Measurements from ENCODE around the gene SHISA8.

Gene SHISA8

GRCh38 chr22:41913842-41914534 lies 886 bp downstream of the SHISA8 start:
- no peak for DNase-seq (ENCODE audit: low read depth)

- no peak for DNase-seq (ENCODE audit: low read depth)
These were observed 1.7 kb downstream of the SHISA8 start for GRCh38 chr22:41913040-41913719.

DNA sequence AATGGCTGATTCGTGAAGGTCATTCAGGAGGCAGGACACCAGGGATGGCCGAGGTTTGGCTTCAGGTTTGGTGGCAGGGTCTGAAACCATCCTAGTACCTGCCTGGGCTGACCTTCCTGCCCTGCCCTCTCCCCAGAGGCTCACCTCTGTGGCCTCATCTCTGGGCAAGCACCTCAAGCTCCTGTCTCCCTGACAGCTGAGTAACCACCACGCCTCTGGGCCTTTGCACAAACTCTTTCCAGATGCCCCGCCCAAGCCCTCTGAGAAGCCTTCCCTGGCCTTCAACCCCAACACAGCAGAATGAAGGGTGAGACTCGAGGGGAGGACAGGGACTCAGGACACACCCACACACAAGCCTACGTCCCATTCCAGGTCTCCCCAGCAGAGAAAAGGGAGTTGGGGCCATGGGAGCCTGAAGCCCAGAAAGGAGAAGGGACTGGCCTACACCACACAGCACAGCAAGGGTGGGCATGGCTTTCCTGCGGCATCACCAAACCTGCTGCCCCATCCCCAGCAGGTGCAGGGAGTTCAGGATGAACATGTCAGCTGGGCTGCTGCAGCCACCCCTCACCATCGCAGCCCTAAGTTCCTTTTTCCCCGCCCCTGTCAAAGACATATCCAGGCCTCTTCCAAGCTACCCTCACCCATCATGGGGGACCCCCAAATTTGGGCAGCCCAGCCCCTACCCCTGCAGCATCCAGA lies 2.4 kb downstream of the SHISA8 start:
- DNase-seq (ENCODE audit: low read depth) = no peak

DNA sequence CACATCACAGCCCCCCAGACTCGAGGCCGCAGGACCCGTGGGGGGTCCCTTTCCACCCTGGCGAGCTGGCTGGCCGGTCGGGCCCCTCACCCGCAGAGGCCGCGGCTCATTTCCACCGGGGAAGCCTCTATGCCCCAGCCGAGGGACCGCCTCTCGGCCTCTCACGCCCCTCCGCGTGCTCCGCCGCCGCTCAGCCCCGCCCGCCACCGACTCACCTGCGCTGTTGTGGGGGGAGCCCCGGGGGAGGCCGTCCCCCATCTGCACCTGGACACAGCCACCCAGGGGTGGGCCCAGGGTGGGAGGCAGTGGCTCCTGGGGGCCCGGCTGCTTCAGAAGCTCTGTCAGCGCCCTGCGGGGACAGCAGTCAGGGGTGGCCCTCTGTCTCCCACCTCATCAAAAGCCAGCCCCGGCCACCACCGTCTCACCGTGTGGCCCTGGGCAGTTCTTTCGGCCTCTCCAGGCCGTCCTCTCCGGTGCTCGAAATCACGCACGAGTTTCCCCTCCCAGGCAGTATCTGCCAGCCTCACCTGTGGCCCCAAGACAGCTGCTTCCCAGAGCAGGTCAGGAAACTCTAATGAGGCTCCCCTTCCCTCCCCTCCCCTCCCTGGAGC lies 3.8 kb downstream of the SHISA8 start:
- no peak for DNase-seq (ENCODE audit: low read depth)

- no peak for DNase-seq (ENCODE audit: low read depth)
These were observed 4.5 kb downstream of the SHISA8 start for GRCh38 chr22:41910050-41911000.

DNA sequence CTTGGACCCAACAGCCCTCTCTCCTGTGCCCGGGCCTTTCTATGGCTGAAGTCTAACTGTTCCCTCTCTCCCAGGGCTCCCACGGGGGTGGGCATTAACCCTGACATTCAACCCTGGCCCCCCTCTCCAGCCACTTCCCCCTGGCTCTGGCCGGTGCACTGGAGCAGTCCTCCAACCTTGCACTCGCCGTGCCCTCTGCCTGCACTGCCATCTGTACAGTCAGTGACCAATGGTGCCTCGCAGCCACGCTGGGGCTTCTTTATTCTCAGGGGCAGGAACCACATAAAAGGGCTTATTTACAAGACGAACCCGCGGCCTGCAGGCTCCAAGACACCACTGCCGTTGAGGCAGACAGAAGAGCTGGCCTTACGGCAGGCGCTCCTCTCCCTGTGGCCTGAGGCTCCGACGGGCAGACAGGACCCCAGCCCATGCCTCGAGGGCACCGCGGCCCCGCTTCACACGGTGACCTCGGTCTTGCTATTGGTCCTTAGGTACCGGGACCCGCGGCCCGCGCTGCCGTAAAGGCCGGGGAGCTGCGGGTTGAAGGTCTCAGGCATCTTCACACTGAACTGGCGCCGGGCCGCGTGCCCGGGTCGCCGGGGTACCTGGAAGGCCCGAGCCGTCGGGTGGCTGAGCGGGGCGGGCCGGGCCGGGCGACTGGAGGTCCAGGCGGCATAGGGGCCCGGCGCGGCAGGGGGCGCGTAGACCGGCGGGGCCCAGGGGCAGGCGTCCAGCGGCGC lies 5.4 kb downstream of the SHISA8 start:
- no peak for DNase-seq (ENCODE audit: low read depth)

DNA sequence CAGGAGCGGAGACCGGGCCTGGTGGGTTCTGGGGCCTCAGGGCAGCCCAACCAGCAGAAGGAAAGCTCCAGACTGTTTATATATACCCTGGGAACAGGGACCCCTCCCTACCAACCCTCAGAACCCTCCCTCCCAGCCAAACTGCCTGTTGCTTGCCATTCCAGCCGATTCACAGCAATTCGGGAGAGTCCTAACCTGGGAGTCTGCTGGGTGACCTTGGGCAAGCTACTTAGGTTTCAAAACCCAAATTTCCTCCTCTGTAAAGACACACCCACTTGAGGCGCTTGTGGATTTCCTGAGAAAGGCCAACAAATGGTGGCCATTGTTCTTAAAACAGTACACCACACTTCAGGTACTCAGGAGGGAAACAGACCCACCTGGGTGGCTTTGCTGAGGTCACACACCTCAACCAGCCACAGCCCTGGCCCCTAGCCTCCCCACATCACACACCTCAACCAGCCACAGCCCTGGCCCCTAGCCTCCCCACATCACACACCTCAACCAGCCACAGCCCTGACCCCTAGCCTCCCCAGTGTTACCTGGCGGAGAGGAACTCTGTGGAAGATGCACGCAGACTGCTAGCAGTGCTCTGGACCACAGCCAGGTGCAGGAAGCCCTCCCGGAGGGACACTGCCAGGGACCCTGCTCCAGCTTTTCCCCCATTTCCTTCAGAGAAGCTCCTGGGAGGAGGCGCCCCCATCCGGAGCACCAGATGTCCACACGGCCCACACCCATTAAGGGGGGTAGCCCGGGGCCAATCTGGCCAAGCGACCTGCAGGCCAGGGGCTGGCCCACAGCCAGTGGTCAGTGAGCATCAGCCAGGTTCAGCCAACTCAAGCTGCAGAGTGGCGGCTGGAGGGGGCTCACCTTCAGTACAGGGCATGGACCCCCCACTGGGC lies 6.2 kb downstream of the SHISA8 start:
- no peak for DNase-seq (ENCODE audit: low read depth)

DNA sequence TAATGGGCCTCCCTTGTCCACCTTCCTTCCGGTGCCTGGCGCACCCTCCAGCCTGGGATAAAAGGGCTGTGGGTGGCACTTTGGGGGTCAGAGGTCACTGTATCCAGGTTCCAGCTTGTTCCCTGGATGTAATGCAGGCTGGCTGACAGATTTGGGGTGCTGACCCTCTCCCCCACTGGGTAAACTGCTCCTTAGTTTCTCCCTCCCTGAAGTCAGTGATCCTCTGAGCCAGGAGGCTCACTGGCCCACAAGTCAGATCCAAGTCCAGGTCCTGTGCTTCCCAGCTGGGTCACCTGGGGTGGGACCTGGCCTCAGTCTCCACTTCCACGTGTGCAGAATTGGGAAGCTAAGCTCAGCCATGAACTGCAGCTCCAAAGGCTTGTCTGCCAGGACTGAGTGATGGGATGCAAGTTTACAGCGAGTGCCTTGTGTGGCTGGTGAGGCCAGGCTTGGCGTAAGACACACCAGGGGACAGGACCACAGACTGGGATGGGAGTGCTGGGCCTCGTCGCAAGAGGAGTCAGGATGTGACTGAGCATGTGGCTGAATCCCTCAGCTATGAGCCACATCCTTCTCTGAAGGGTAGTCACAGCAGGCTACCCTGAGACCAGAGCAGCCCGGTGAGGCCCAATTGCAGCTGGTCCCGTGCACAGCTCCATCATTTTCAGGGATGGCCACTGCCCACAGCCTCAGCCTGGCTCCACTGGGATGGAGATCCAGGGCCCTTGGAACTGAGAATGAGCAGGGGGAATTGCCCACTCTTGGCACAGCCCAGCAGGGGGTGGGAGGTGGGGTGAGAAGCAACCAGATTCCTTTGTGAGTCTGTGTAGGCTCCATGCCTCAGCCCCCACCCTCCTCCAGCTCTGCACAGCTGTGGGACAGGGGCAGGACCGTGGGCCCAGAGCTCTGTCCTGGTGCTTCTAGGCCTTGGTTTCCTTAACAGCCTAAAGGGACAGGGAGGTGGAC lies 7.2 kb downstream of the SHISA8 start:
- no peak for DNase-seq (ENCODE audit: low read depth)

GRCh38 chr22:41906822-41907221 lies 8.1 kb downstream of the SHISA8 start:
- no peak for DNase-seq (ENCODE audit: low read depth)

- DNase-seq (ENCODE audit: low read depth) = no peak
These were observed 9.3 kb downstream of the SHISA8 start for GRCh38 chr22:41905411-41906202.

DNA sequence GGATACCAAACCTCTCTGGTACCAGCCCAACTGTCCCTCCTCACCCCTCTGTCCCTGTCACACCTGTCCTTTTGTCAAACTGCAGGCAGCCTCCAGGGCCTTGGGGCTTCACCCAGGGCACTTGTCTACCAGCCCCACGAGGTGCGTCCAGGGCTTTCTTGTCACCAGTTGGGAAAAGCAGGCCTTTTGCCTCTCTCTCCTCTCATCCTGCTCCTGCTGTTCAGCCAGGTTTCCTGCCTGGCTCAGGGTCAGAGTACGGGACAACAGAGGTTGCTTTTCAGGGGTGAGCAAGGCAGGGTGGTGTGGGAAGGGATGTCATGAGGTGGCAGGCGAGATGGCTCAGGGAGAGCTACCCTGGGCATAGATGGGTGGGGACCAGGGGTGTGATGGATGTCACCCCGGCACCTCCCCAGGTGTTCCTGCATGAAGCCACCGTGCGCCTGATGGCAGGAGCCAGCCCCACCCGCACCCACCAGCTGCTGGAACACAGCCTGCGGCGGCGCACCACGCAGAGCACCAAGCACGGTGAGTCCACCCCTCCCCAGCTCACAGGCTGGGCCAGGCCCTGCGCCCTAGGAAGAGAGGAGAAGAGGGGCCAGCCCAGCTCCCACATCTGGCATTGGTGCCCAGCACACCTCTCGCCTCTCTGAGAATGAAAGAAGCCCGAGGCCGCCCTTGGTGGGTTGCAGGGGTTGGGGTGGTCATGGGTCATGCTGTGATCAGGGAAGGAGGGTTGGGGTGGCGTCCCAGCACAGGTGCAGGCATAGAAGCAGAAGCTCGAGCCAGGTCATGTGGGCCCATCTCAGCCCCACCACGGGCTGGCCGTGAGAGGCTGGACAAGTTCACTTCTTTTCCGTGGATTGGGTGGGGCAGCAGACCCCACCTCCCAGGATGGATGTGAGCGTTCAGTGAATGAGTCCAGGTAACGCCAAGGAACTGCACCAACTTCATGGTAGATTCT lies 10.1 kb downstream of the SHISA8 start:
- DNase-seq (ENCODE audit: low read depth) = no peak

DNA sequence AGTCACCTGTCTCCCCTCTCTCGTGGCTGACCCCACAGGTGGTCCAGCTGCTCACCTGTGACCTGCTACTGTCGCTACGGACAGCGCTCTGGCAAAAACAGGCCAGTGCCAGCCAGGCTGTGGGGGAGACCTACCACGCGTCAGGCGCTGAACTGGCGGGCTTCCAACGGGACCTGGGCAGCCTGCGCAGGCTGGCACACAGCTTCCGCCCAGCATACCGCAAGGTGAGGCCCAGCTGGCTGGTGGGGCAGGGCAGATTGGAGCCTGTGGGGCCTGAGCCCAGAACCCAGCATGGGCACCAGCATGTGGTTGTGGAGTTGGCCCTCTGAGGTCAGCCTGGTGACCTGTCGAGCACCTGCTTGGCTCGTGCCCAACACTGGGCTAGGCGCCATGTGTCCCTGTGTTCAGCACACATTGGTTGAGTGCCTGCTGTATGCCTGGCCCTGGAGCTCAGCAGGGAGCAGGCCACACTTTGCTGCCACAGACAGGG lies 11.9 kb downstream of the SHISA8 start:
- no peak for DNase-seq (ENCODE audit: low read depth)

DNA sequence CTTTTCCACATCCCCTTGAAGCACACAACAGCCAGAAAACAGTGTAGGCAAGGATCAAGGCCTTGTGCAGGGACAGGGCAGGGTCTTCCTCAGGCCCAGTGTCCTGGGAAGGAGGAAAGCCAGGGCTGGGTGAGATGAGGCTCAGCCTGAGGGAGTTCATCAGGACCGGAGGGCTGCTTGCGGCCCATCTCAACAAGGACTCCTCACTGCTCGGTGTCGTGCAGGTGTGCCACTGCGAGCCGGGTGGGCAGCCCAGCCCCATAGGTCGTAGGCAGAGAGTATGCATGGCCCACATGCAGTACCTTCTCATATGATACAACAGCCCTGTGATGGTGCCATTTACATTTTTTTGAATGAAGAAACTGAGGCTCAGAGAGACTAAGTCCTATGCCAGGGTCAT lies 12.9 kb downstream of the SHISA8 start:
- DNase-seq (ENCODE audit: low read depth) = no peak

GRCh38 chr22:41900652-41901312 lies 14.1 kb downstream of the SHISA8 start:
- no peak for DNase-seq (ENCODE audit: low read depth)

DNA sequence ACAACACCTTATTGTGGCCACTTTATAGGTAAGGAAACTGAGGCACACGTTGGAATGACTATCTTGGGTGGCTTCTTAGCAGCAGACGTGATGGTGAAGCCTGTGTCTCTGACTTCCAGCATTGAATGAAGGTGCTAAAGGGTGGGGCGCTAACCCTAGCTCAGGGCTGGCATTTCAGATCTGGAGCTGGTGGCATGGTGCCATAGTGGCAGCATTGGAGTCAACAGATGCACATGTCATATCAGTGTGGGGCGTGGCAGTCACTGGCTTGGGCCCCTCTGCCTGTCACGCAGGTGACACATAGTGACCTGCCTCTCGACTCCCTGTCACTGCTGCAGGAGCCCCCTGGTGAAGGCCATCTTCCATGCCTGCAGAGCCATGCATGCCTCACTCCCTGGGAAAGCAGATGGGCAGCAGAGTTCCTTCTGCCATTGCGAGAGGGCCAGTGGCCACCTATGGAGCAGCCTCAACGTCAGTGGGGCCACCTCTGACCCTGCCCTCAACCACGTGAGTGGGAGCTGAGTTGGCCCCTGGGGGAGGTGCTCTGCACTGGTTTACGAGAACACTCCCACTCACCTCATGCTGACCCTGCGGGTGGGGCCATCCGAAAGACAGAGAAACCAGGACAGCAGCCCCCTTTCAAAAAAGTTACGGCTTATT lies 14.8 kb downstream of the SHISA8 start:
- DNase-seq (ENCODE audit: low read depth) = no peak

Measured in non-pigmented ciliary epithelial cell (primary cell).